Measurements from ENCODE around the gene PTBP2.
A peak's percentile ranks its signal among the peaks of the same experiment; 100 is the strongest.
"Not testable (repeated sequence)": the region's sequence is repeated elsewhere in the genome, so short reads cannot be mapped to it uniquely, and the experiment has no call there.

PTBP2 gene

DNA sequence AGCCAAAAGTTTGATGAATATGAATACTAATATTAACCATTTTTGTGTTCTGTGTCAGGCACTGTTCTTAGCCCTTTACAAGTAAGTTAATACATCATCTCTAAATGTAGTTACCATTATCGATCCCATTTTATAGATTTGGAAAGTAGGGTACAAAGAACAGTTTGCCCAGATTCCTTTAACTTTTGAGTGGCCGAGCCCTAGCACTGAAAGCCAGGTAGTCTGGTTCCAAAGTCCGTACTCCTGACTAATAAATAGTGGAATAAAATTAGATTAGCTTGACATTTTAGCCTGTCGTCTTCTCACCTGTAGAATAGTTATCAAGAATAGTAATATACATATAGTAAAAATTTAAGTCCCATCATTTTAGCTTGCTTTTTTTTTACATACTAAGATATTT, 70.6 kb downstream of the PTBP2 start:
- Histone ChIP-seq H3K36me3 (peaks cover 54% of the 10 kb centered on the region), H3K27ac (no peak overlapping the region), H3K9me3 (ENCODE audit: severe bottlenecking) (no peaks in the 10 kb centered on the region), H3K4me3 (ENCODE audit: low read depth, low read length) (no peak overlapping the region), H3K27me3 (ENCODE audit: insufficient read depth, low read depth, severe bottlenecking) (no peaks in the 10 kb centered on the region)
- TF ChIP-seq, protein P1, sequence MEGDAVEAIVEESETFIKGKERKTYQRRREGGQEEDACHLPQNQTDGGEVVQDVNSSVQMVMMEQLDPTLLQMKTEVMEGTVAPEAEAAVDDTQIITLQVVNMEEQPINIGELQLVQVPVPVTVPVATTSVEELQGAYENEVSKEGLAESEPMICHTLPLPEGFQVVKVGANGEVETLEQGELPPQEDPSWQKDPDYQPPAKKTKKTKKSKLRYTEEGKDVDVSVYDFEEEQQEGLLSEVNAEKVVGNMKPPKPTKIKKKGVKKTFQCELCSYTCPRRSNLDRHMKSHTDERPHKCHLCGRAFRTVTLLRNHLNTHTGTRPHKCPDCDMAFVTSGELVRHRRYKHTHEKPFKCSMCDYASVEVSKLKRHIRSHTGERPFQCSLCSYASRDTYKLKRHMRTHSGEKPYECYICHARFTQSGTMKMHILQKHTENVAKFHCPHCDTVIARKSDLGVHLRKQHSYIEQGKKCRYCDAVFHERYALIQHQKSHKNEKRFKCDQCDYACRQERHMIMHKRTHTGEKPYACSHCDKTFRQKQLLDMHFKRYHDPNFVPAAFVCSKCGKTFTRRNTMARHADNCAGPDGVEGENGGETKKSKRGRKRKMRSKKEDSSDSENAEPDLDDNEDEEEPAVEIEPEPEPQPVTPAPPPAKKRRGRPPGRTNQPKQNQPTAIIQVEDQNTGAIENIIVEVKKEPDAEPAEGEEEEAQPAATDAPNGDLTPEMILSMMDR (IDR thresholded peaks at IDR 0.05; ENCODE audit: low read depth, low read length), result no peak
- DNase-seq, result no peak

DNA sequence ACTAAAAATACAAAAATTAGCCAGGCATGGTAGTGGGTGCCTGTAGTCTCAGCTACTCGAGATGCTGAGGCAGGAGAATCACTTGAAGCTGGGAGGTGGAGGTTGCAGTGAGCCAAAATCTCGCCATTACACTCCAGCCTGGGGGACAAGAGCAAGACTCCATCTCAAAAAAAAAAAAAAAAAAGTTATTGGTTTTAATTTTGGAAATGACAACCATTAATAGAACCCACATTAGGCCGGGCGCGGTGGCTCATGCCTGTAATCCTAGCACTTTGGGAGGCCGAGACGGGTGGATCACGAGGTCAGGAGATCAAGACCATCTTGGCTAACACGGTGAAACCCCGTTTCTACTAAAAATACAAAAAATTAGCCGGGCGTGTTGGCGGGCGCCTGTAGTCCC, 80.1 kb downstream of the PTBP2 start:
- not testable (repeated sequence) for H3K27ac ChIP-seq; H3K4me3 ChIP-seq (ENCODE audit: low read depth, low read length)
- H3K36me3 ChIP-seq, result peaks cover 18% of the 10 kb centered on the region

DNA sequence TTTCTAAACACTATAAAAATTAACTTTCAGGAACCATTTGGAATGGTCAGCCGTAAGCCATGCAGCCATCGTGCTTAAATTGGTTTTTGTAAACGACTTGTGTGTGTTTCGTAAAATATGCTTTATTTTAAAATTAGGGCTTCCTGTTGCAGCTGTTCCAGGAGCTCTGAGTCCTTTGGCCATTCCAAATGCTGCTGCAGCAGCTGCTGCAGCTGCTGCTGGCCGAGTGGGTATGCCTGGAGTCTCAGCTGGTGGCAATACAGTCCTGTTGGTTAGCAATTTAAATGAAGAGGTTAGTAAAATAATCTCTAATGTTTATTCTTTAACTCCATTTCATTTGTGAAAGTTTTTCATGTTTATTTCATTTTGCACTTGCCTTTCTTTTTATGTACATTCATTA, 83.1 kb downstream of the PTBP2 start:
- no peaks in the 10 kb centered on the region for H3K27me3 ChIP-seq (ENCODE audit: insufficient read depth, low read depth, severe bottlenecking)
- H3K27ac ChIP-seq, result no peak overlapping the region
- no peaks in the 10 kb centered on the region for H3K9me3 ChIP-seq (ENCODE audit: severe bottlenecking)
- H3K4me3 ChIP-seq (ENCODE audit: low read depth, low read length), result no peak overlapping the region
- no peak for DNase-seq
- TF ChIP-seq, protein P1 (IDR thresholded peaks at IDR 0.05; ENCODE audit: low read depth, low read length), result no peak
- H3K36me3 ChIP-seq, result peaks cover 46% of the 10 kb centered on the region

More for the DNA sequence above, 80.1 kb downstream of the PTBP2 start:
- not testable (repeated sequence) for DNase-seq; H3K27me3 ChIP-seq (ENCODE audit: insufficient read depth, low read depth, severe bottlenecking); H3K9me3 ChIP-seq (ENCODE audit: severe bottlenecking)

DNA sequence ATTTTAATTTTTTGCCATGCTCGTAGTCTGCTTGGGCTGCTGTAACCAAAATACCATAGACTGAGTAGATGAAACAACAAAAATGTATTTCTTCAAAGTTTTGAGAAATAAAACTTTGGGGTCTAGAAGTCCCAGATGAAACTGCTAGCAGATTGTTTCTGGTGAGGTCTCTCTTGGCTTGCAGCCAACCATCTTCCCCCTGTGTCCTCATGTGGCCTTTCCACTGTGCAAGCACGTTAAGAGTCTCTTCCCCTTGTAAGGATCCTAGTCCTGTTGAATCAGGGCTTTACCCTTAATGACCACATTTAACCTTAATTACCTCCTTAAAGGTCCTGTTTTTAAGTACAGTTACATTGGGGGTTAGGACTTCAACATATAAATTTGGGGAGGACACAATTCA, 86.6 kb downstream of the PTBP2 start:
- TF ChIP-seq, protein P1 (IDR thresholded peaks at IDR 0.05; ENCODE audit: low read depth, low read length), result no peak
- H3K27me3 ChIP-seq (ENCODE audit: insufficient read depth, low read depth, severe bottlenecking), result no peaks in the 10 kb centered on the region
- peak; percentile 40 for DNase-seq
- H3K36me3 ChIP-seq, result peaks cover 65% of the 10 kb centered on the region
- H3K4me3 ChIP-seq (ENCODE audit: low read depth, low read length), result no peak overlapping the region
- H3K9me3 ChIP-seq (ENCODE audit: severe bottlenecking), result no peaks in the 10 kb centered on the region
- H3K27ac ChIP-seq, result no peak overlapping the region

DNA sequence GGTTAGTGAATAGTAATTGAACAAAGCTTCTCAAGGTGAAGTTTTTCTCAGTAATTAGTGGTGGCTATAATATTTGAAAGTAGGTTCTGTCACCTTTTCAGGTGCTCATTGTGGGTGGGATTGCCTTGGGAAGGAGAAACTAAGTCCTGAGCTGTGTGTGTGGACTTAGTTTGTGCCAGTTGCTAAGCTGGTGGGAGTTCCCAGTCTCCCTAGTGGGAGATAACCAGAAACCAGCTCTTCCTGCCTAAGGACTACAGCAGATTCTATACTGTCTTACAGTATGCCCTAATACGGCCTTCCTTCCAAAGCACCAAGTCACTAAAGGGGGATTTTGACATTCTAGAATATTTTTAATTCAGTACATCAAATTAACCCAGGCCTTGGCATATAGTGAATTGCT, 94.3 kb downstream of the PTBP2 start:
- TF ChIP-seq, protein P1 (IDR thresholded peaks at IDR 0.05; ENCODE audit: low read depth, low read length), result no peak
- Histone ChIP-seq H3K4me3 (ENCODE audit: low read depth, low read length) (no peak overlapping the region), H3K9me3 (ENCODE audit: severe bottlenecking) (no peaks in the 10 kb centered on the region), H3K36me3 (peaks cover 55% of the 10 kb centered on the region), H3K27me3 (ENCODE audit: insufficient read depth, low read depth, severe bottlenecking) (no peaks in the 10 kb centered on the region), H3K27ac (no peak overlapping the region)
- no peak for DNase-seq

DNA sequence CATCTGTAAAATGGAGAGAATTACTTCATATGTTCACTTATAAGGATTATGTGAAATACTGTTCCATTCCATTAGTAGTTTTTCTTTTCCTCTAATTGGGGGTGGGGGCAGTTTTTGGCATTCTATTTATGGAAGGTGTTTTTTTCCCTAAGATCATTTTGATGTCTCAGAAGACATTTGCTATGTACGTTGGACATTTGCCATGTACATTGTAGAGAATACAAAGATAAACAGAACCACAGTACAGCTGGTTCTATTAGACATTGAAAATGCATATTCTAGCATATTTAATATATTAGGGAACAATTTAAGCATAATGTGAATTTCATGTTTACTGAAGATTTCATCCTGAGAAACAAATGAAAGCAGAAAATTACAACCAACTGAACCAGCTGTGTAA, 98.5 kb downstream of the PTBP2 start:
- TF ChIP-seq, protein P1 (IDR thresholded peaks at IDR 0.05; ENCODE audit: low read depth, low read length), result no peak
- no peak for DNase-seq
- Histone ChIP-seq H3K36me3 (peaks cover 28% of the 10 kb centered on the region), H3K4me3 (ENCODE audit: low read depth, low read length) (no peak overlapping the region), H3K9me3 (ENCODE audit: severe bottlenecking) (no peaks in the 10 kb centered on the region), H3K27me3 (ENCODE audit: insufficient read depth, low read depth, severe bottlenecking) (no peaks in the 10 kb centered on the region), H3K27ac (no peak overlapping the region)
